ENCODE measurements around the gene PNPLA5. TPM values are rescaled to one million over a fixed set of nuclear protein-coding genes. Genes with fewer than 3 reads are reported as not detected.
A peak's percentile ranks its signal among the peaks of the same experiment; 100 is the strongest.

The PNPLA5 gene
- polyA plus RNA-seq, 3 donors = not detected

DNA sequence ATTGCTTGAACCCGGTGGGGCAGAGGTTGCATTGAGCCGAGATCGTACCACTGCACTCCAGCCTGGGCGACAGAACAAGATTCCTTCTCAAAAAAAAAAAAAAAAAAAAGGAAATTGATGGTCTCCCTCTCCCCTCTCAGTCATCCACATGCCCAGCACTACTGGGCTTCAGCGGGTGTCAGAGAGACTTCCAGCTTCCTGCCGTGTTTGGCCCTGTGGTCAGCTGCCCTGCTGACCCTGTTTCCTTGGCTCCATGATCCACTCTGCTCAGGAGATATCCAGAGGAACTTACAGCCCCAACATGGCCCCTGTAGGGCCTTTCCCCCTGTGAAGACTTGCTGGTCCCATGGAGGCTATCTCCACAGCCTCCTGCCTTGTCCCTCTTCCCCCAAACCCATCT, 25.7 kb upstream of the PNPLA5 start:
- H3K4me3 ChIP-seq (replicated peaks in 1 of 3; ENCODE audit: low read depth in 2 of 3, low read length in 3 of 3) = no peak overlapping the region
- peaks cover 0 to 8% of the 10 kb centered on the region in 2 donors for H3K9me3 ChIP-seq (replicated peaks in 1 of 2; ENCODE audit: control insufficient read depth in 1 of 2, insufficient read depth in 1 of 2, low read length in 2 of 2)
- no peak for DNase-seq
- H3K36me3 ChIP-seq (replicated peaks in 1 of 2; ENCODE audit: control insufficient read depth in 1 of 2, insufficient read depth in 2 of 2, low read length in 2 of 2) = no peaks in the 10 kb centered on the region
- H2AFZ ChIP-seq (ENCODE audit: insufficient read depth, low read depth, low read length, poor library complexity, severe bottlenecking) = no peak overlapping the region
- H3K4me2 ChIP-seq (replicated peaks; ENCODE audit: extremely low read depth, low read length, poor library complexity, severe bottlenecking) = no peak overlapping the region
- peaks cover 3 to 7% (median 5%) of the 10 kb centered on the region in 7 donors for H3K9me3 Mint-ChIP-seq
- TF ChIP-seq, protein P1, sequence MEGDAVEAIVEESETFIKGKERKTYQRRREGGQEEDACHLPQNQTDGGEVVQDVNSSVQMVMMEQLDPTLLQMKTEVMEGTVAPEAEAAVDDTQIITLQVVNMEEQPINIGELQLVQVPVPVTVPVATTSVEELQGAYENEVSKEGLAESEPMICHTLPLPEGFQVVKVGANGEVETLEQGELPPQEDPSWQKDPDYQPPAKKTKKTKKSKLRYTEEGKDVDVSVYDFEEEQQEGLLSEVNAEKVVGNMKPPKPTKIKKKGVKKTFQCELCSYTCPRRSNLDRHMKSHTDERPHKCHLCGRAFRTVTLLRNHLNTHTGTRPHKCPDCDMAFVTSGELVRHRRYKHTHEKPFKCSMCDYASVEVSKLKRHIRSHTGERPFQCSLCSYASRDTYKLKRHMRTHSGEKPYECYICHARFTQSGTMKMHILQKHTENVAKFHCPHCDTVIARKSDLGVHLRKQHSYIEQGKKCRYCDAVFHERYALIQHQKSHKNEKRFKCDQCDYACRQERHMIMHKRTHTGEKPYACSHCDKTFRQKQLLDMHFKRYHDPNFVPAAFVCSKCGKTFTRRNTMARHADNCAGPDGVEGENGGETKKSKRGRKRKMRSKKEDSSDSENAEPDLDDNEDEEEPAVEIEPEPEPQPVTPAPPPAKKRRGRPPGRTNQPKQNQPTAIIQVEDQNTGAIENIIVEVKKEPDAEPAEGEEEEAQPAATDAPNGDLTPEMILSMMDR (IDR thresholded peaks at IDR 0.05) = no peak
- no peaks in the 10 kb centered on the region for H3K79me2 ChIP-seq (ENCODE audit: insufficient read depth, low read length)
- no peak overlapping the region for H3K27ac ChIP-seq (ENCODE audit: low read depth in 1 of 2, low read length in 2 of 2)
- no peaks in the 10 kb centered on the region for H4K20me1 ChIP-seq (ENCODE audit: insufficient read depth, low read length)
- peaks cover 2% of the 10 kb centered on the region for H3K4me1 Mint-ChIP-seq
- WGBS (ENCODE audit: insufficient coverage) = 29% methylated on average over 2 of the region's 6 CpGs
- no peak overlapping the region for H3K9ac ChIP-seq (ENCODE audit: insufficient read depth, low read length, poor library complexity, severe bottlenecking)
- no peak overlapping the region for H3K27ac Mint-ChIP-seq
- intact Hi-C loops (cut with micrococcal nuclease) = no loop called here
- H3K4me1 ChIP-seq (ENCODE audit: control insufficient read depth in 1 of 2, insufficient read depth in 2 of 2, low read length in 2 of 2) = no peaks in the 10 kb centered on the region
- no peaks in the 10 kb centered on the region for H3K36me3 Mint-ChIP-seq
- no peak overlapping the region for H3K4me3 Mint-ChIP-seq
- H3K27me3 Mint-ChIP-seq (ENCODE audit: low read depth in 3 of 3) = peaks cover 23 to 32% (median 24%) of the 10 kb centered on the region in 3 donors
- peaks cover 1 to 4% of the 10 kb centered on the region in 2 donors for H3K27me3 ChIP-seq (ENCODE audit: control insufficient read depth in 2 of 2, insufficient read depth in 2 of 2, low read length in 2 of 2)

DNA sequence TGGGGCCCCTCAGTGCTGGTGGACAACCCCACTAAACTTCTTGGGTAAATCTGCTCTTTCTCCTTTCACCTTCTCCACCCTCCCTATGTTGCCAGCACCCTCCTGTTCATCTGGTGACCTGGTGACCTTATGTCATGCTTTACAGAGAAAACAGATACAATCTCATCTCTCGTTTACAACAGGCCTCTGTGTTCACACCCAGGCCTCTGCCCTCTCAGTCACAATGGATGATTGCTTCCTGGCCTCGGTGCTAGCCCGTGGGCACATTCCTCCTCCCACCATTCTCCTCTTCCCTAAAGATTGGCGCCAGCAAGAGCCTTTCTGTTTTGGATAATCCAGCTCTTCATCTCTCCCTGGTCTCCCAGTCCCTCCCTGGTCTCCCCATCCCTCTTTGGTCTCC, 19.5 kb upstream of the PNPLA5 start:
- 32% methylated on average over 4 of the region's 4 CpGs for WGBS (ENCODE audit: insufficient coverage)
- Histone ChIP-seq H3K4me1 (ENCODE audit: control insufficient read depth in 1 of 2, insufficient read depth in 2 of 2, low read length in 2 of 2) (no peaks in the 10 kb centered on the region), H3K4me2 (replicated peaks; ENCODE audit: extremely low read depth, low read length, poor library complexity, severe bottlenecking) (no peak overlapping the region), H3K9ac (ENCODE audit: insufficient read depth, low read length, poor library complexity, severe bottlenecking) (no peak overlapping the region), H4K20me1 (ENCODE audit: insufficient read depth, low read length) (no peaks in the 10 kb centered on the region), H3K36me3 (replicated peaks in 1 of 2; ENCODE audit: control insufficient read depth in 1 of 2, insufficient read depth in 2 of 2, low read length in 2 of 2) (no peaks in the 10 kb centered on the region), H3K79me2 (ENCODE audit: insufficient read depth, low read length) (no peaks in the 10 kb centered on the region), H3K27ac (ENCODE audit: low read depth in 1 of 2, low read length in 2 of 2) (no peak overlapping the region), H3K27me3 (ENCODE audit: control insufficient read depth in 2 of 2, insufficient read depth in 2 of 2, low read length in 2 of 2) (no peaks in the 10 kb centered on the region), H2AFZ (ENCODE audit: insufficient read depth, low read depth, low read length, poor library complexity, severe bottlenecking) (no peak overlapping the region), H3K9me3 (replicated peaks in 1 of 2; ENCODE audit: control insufficient read depth in 1 of 2, insufficient read depth in 1 of 2, low read length in 2 of 2) (peaks cover 0 to 10% of the 10 kb centered on the region in 2 donors), H3K4me3 (replicated peaks in 1 of 3; ENCODE audit: low read depth in 2 of 3, low read length in 3 of 3) (no peak overlapping the region)
- Mint-ChIP-seq H3K4me1 (no peaks in the 10 kb centered on the region), H3K27me3 (ENCODE audit: low read depth in 3 of 3) (peaks cover 11 to 25% (median 24%) of the 10 kb centered on the region in 3 donors), H3K36me3 (no peaks in the 10 kb centered on the region), H3K27ac (no peak overlapping the region), H3K9me3 (peaks cover 3 to 7% (median 5%) of the 10 kb centered on the region in 7 donors), H3K4me3 (peak overlapping the region in 1 of 2 donors; percentile 36)
- intact Hi-C loops (cut with micrococcal nuclease) = no loop called here
- TF ChIP-seq, protein P1 (IDR thresholded peaks at IDR 0.05) = no peak
- no peak for DNase-seq

All from CD14-positive monocyte (primary cell).